ENCODE data around the gene C4B. TPM values are rescaled to one million over a fixed set of nuclear protein-coding genes. Genes with fewer than 3 reads are reported as not detected.
"Not testable (repeated sequence)": the region's sequence is repeated elsewhere in the genome, so short reads cannot be mapped to it uniquely, and the experiment has no call there.

The C4B gene
- total RNA-seq, 1 experiment from 2014 or later, result 1.8 TPM

DNA sequence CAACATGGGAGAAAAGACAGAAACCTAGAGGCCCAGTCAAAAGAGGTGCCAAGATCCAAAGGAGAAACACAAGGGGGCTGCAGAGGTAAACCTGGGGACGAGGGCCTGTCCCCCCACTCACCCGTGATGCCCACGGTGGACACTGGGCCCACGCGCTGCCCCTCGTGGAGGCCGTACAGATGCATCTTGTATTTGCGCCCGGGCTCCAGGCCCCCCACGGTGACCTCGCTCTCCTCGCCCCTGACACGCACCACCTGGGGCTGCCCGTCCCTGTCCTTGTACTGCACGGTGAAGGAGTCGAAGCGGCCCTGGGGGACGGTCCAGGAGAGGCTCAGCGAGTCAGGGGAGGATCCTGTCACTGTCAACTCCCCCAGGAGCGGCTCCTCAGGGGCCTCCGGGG is 34.6 kb downstream of the C4B start:
- not testable (repeated sequence) for H3K4me1 ChIP-seq; DNase-seq; H3K9me3 ChIP-seq (replicated peaks); H3K27me3 ChIP-seq; H3K4me3 ChIP-seq; H3K36me3 ChIP-seq; H3K27ac ChIP-seq

DNA sequence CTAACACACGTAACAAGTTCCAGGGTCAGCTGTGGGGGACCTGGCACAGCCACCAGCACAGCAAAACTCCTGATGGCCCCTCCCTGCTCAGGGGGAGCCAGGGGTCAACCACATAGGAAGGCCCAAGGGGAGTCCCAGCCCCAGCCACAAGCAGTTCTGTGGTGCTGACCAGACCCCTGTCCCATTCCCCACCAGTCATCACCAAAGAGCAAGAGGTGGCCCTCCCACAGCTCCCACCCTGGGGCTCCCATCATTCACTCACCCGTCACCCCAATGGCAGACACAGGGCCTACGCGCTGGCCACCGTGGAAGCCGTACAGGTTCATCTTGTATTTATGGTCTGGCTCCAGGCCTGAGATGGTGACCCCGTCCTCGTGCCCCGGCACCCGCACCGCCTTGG is 35.1 kb downstream of the C4B start:
- not testable (repeated sequence) for H3K27me3 ChIP-seq; H3K27ac ChIP-seq; DNase-seq; H3K4me1 ChIP-seq; H3K36me3 ChIP-seq; H3K9me3 ChIP-seq (replicated peaks); H3K4me3 ChIP-seq

DNA sequence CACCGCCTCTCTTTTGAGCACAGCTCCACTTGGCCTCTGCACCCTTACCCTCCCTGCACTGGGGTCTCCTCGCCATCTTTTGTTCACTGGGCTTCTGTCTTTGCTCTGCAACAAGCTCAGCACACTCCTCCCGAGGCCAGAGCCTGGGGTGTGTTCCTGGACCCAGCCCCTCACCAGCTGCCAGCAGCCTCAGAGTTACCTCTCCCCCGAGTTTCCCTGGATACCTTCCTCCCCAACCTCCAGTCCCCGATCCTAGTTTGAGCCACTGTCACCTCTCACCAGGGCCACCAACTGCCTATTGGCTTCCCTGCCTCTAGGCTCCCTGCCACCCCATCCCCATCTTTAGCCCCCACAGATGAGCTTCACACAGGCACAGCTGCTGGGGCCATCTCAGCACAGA is 36.0 kb downstream of the C4B start:
- H3K27ac ChIP-seq, result no peak overlapping the region
- H3K4me1 ChIP-seq, result peaks cover 8% of the 10 kb centered on the region
- no peaks in the 10 kb centered on the region for H3K9me3 ChIP-seq (replicated peaks)
- H3K4me3 ChIP-seq, result no peak overlapping the region
- no peaks in the 10 kb centered on the region for H3K36me3 ChIP-seq
- peaks cover 3% of the 10 kb centered on the region; the same call in 1 of the 2 replicates for H3K27me3 ChIP-seq
- no peak for DNase-seq

DNA sequence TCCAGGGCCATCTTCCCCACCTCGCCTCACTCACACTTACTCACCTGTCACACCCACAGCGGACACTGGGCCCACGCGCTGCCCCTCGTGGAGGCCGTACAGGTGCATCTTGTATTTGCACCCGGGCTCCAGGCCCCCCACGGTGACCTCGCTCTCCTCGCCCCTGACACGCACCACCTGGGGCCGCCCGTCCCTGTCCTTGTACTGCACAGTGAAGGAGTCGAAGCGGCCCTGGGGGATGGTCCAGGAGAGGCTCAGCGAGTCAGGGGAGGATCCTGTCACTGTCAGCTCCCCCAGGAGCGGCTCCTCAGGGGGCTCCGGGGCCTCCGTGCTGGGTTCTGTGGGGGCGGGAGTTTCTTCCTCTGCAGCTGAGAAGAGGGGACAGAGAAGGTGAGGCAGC is 38.0 kb downstream of the C4B start:
- H3K4me3 ChIP-seq; H3K4me1 ChIP-seq; H3K9me3 ChIP-seq (replicated peaks); DNase-seq; H3K27me3 ChIP-seq; H3K36me3 ChIP-seq; H3K27ac ChIP-seq: not testable (repeated sequence)

DNA sequence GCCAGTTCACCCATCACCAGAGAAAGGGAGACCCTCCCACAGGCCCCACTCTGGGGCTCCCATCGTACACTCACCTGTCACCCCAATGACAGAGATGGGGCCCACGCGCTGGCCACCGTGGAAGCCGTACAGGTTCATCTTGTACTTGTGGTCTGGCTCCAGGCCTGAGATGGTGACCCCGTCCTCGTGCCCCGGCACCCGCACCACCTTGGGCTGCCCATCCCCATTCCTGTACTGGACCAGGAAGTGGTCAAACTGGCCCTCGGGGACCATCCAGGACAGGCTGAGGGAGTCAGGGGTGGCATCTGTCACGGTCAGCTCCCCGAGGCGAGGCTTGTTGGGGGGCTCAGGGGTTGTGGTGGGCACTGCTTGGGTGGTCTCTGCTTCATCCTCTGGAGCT is 38.7 kb downstream of the C4B start:
- H3K36me3 ChIP-seq; H3K27me3 ChIP-seq; H3K9me3 ChIP-seq (replicated peaks); DNase-seq; H3K4me3 ChIP-seq; H3K4me1 ChIP-seq; H3K27ac ChIP-seq: not testable (repeated sequence)

DNA sequence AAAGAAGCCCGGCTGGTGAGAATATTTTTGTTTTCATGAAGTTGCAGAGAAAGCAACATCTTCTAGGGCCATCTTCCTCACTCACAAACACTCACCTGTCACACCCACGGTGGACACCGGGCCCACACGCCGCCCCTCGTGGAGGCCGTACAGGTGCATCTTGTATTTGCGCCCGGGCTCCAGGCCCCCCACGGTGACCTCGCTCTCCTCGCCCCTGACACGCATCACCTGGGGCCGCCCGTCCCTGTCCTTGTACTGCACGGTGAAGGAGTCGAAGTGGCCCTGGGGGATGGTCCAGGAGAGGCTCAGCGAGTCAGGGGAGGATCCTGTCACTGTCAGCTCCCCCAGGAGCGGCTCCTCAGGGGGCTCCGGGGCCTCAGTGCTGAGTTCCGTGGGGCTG is 41.2 kb downstream of the C4B start:
- H3K27me3 ChIP-seq; H3K36me3 ChIP-seq; DNase-seq; H3K27ac ChIP-seq; H3K4me1 ChIP-seq; H3K9me3 ChIP-seq (replicated peaks); H3K4me3 ChIP-seq: not testable (repeated sequence)

DNA sequence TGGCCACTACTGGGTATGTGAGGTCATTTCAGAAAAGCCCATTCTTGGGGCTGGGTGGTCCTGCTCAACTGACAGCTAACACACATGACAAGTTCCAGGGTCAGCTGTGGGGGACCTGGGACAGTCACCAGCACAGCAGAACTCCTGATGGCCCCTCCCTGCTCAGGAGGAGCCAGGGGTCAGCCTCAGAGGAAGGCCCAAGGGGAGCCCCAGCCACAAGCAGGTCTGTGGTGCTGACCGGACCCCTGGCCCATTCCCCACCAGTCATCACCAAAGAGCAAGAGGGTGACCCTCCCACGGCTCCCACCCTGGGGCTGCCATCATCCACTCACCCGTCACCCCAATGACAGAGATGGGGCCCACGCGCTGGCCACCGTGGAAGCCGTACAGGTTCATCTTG is 41.7 kb downstream of the C4B start:
- no peak for DNase-seq
- Histone ChIP-seq H3K4me3 (no peak overlapping the region), H3K27ac (no peak overlapping the region), H3K9me3 (replicated peaks) (no peaks in the 10 kb centered on the region), H3K36me3 (no peaks in the 10 kb centered on the region), H3K27me3 (no peaks in the 10 kb centered on the region; the same call in none of the 2 replicates), H3K4me1 (no peaks in the 10 kb centered on the region)

DNA sequence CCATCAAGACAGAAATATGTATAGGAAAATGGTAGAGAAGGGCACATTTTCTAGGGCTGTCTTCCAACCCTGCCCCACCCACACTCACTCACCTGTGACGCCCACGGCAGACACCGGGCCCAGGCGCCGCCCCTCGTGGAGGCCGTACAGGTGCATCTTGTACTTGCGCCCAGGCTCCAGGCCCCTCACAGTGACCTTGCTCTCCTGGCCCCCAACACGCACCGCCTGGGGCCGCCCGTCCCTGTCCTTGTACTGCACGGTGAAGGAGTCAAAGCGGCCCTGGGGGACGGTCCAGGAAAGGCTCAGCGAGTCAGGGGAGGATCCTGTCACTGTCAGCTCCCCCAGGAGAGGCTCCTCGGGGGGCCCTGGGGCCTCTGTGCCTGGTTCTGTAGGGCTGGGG is 43.4 kb downstream of the C4B start:
- Histone ChIP-seq H3K36me3 (no peaks in the 10 kb centered on the region), H3K9me3 (replicated peaks) (no peaks in the 10 kb centered on the region), H3K4me1 (no peaks in the 10 kb centered on the region), H3K27me3 (no peaks in the 10 kb centered on the region; the same call in 1 of the 2 replicates), H3K27ac (no peak overlapping the region), H3K4me3 (no peak overlapping the region)
- no peak for DNase-seq

DNA sequence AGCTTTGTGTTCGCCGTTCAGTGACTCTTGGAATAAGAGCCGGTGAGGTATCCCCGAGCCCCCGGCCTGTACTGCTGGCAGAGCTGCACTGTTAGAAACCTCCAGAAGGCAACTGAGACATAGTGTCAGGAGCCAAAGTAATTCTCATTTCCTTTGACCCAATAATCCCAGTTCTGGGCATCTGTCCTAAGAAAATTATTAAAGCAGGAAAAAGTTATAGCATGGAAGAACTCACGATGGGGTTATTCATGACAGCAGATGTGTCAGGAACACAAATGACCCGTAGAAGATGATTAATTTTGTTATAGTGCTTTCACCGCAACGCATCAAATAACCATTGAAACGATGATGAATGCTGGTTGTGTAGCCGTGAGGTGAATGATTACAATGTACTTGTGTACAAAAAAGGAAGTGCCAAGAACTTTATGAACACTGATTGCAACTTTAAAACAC is 43.9 kb downstream of the C4B start:
- Histone ChIP-seq H3K4me1 (no peaks in the 10 kb centered on the region), H3K27ac (no peak overlapping the region), H3K36me3 (no peaks in the 10 kb centered on the region), H3K9me3 (replicated peaks) (no peaks in the 10 kb centered on the region), H3K4me3 (no peak overlapping the region), H3K27me3 (no peaks in the 10 kb centered on the region; the same call in 1 of the 2 replicates)
- DNase-seq, result no peak

DNA sequence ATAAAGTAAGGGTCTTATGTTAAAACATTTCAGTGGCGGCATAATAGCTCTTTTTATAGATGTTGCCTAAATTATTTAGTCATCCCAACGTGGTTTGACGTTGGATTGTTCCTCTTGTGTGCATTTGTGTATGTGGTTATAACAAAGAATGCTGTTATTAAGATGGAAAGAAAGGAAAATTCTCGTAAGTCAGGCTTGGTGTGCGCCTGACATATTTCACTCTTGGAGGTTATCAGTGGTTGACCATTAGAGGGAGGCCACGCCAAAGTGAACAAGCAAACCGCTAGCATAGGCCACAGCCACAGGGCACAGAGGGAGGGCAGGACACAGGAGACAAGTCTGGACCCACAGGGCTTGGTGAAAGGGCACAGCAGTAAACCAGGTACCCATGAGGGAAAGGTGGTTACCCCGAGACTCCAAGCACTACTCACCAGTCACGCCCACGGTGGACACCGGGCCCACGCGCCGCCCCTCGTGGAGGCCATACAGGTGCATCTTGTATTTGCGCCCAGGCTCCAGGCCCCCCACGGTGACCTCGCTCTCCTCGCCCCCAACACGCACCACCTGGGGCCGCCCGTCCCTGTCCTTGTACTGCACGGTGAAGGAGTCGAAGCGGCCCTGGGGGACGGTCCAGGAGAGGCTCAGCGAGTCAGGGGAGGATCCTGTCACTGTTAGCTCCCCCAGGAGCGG is 46.5 kb downstream of the C4B start:
- Histone ChIP-seq H3K27ac (no peak overlapping the region), H3K27me3 (no peaks in the 10 kb centered on the region; the same call in 1 of the 2 replicates), H3K36me3 (no peaks in the 10 kb centered on the region), H3K4me3 (no peak overlapping the region), H3K9me3 (replicated peaks) (no peaks in the 10 kb centered on the region), H3K4me1 (no peaks in the 10 kb centered on the region)
- DNase-seq, result no peak

DNA sequence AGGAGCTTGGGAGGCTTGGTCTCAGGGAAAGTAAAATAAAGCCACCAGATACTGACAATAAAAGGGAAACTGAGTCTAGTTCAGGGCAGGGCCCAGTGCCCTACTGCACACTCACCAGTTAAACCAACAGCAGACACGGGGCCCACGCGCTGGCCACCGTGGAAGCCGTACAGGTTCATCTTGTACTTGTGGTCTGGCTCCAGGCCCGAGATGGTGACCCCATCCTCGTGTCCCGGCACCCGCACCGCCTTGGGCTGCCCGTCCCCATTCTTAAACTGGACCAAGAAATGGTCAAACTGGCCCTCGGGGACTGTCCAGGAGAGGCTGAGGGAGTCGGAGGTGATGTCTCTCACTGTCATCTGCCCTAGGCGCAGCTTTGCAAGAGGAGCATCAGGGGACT is 50.1 kb downstream of the C4B start:
- H3K36me3 ChIP-seq, result no peaks in the 10 kb centered on the region
- no peak for DNase-seq
- no peaks in the 10 kb centered on the region for H3K27me3 ChIP-seq
- H3K9me3 ChIP-seq (replicated peaks), result no peaks in the 10 kb centered on the region
- no peaks in the 10 kb centered on the region for H3K4me1 ChIP-seq
- H3K4me3 ChIP-seq, result no peak overlapping the region
- H3K27ac ChIP-seq, result no peak overlapping the region

DNA sequence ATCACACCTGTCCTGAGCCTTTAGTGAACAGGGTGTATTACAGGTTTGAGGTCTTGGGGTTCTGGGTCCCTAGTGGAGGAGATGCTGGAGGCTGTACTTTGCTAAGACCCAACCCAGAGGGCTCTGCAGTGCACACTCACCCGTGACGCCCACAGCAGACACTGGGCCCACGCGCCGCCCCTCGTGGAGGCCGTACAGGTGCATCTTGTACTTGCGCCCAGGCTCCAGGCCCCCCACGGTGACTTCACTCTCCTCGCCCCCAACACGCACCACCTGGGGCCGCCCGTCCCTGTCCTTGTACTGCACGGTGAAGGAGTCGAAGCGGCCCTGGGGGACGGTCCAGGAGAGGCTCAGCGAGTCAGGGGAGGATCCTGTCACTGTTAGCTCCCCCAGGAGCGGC is 52.9 kb downstream of the C4B start:
- H3K4me3 ChIP-seq; H3K36me3 ChIP-seq; H3K27ac ChIP-seq; H3K27me3 ChIP-seq; DNase-seq; H3K9me3 ChIP-seq (replicated peaks): not testable (repeated sequence)
- peaks cover 11% of the 10 kb centered on the region for H3K4me1 ChIP-seq

DNA sequence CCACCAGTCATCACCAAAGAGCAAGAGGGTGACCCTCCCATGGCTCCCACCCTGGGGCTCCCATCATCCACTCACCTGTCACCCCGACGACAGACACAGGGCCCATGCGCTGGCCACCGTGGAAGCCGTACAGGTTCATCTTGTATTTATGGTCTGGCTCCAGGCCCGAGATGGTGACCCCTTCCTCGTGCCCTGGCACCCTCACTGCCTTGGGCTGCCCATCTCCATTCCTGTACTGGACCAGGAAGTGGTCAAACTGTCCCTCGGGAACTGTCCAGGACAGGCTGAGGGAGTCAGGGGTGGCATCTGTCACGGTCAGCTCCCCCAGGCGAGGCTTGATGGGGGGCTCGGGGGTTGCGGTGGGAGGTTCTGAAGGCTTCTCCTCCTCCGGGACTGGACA is 53.7 kb downstream of the C4B start:
- H3K27me3 ChIP-seq; H3K27ac ChIP-seq; H3K9me3 ChIP-seq (replicated peaks); DNase-seq; H3K36me3 ChIP-seq; H3K4me3 ChIP-seq: not testable (repeated sequence)
- H3K4me1 ChIP-seq, result peaks cover 19% of the 10 kb centered on the region

DNA sequence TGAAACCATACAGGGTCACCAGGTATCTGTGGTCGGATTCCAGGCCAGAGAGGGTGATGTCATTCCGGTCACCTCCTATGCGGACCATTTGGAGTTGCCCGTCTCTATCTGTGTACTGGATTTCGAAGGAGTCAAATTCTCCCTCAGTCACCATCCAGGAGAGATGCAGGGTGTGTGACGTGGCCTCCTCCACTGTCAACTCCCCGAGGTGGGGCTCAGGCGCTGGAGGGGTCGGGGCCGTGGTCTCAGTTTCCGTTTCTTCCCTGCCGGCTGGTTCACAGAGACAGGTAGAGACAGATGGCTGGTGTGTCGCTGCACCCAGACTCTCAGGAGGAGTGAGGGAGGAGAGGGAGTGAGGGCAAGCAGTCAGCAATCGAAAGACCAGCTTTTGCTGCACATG is 54.3 kb downstream of the C4B start:
- Histone ChIP-seq H3K27me3 (no peaks in the 10 kb centered on the region), H3K4me3 (no peak overlapping the region), H3K9me3 (replicated peaks) (no peaks in the 10 kb centered on the region), H3K27ac (no peak overlapping the region), H3K4me1 (peaks cover 24% of the 10 kb centered on the region), H3K36me3 (no peaks in the 10 kb centered on the region)
- DNase-seq, result no peak

DNA sequence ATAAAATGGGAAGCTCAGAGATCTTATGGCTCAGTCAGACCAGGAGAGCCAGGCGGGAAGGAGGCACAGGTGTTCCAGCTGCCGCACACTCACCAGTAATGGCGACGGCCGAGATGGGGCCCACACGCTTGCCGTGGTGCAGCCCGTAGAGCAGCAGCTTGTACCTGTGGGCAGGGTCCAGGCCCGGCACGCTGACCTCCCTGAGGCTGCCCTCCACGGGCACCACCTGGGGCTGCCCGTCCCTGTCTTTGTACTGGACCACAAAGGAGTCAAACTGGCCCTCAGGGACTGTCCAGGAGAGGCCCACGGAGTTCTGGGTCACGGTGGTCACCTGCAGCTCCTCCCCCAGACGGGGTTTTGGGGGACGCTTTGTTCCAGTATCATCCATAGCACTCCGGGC is 54.9 kb downstream of the C4B start:
- no peak for DNase-seq
- no peak overlapping the region for H3K4me3 ChIP-seq
- H3K27ac ChIP-seq, result no peak overlapping the region
- H3K27me3 ChIP-seq, result no peaks in the 10 kb centered on the region
- no peaks in the 10 kb centered on the region for H3K36me3 ChIP-seq
- H3K9me3 ChIP-seq (replicated peaks), result no peaks in the 10 kb centered on the region
- H3K4me1 ChIP-seq, result peaks cover 26% of the 10 kb centered on the region

DNA sequence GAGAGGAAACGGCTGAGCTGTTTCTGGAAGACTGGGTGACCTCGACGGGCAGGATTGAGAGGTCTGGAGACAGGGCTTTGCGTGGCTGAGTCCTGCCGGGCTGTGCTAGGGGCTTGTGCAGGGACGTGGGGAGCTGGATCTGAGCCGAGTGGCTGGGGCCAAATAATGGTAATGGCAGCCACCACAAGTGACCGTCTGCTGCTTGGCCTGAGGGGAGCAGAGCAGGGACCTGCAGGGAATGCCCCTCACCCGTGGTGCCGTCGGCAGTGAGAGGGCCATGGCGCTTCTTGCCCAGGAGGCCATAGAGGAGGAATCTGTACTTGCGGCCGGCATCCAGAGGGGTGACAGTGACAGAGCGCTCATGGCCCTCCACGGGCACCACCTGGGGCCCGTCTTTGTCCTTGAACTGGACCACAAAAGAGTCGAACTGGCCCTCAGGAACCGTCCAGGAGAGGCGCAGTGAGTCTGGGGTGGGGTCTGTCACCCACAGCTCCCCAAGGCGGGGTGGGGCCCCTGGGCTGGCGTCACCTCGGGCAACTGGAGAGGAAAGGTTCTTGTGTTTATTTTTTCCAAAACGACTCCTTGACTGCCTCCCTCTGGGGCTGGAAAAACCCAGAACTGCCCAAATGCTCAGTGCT is 55.4 kb downstream of the C4B start:
- Histone ChIP-seq H3K27ac (no peak overlapping the region), H3K27me3 (no peaks in the 10 kb centered on the region), H3K4me1 (peaks cover 27% of the 10 kb centered on the region), H3K4me3 (no peak overlapping the region), H3K9me3 (replicated peaks) (no peaks in the 10 kb centered on the region), H3K36me3 (no peaks in the 10 kb centered on the region)
- DNase-seq, result no peak
